DND-41 (cell line): Measurements from ENCODE around the gene GAB1.

Experiments used
- EZH2 ChIP-seq: IDR thresholded peaks from 3 replicates; pipeline ENCODE4 v1.6.1; 2012; ENCODE audit warnings: borderline replicate concordance, low read depth, mild to moderate bottlenecking, moderate library complexity, low read length, inconsistent platforms; ENCODE audit not compliant: severe bottlenecking
- TF ChIP-seq, protein P1 (sequence below): IDR thresholded peaks from 2 replicates; pipeline ENCODE4 v1.5.1; 2012; ENCODE audit warnings: borderline replicate concordance, low read length, moderate library complexity, mild to moderate bottlenecking; ENCODE audit not compliant: poor library complexity, severe bottlenecking; ENCODE audit errors: extremely low read depth

DNA sequence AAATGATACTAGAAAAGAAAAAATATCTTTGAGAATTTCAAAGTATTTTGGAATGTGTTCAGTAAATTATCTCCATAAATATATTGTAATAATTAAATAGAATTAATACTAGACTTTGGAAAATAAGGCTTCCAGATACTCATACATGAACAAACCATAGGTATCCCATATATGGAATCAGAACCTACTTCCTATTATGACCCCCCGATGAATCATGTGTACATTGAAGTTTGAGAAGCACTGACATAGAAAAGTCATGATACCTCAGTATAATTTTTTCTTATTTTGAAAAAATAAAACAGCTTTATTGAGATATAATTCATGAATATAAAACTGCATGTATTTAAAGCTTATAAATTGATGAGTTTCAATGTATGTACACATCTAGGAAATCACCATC, 149.6 kb downstream of the GAB1 start:
- TF ChIP-seq EZH2: no peak
- TF ChIP-seq, protein P1, sequence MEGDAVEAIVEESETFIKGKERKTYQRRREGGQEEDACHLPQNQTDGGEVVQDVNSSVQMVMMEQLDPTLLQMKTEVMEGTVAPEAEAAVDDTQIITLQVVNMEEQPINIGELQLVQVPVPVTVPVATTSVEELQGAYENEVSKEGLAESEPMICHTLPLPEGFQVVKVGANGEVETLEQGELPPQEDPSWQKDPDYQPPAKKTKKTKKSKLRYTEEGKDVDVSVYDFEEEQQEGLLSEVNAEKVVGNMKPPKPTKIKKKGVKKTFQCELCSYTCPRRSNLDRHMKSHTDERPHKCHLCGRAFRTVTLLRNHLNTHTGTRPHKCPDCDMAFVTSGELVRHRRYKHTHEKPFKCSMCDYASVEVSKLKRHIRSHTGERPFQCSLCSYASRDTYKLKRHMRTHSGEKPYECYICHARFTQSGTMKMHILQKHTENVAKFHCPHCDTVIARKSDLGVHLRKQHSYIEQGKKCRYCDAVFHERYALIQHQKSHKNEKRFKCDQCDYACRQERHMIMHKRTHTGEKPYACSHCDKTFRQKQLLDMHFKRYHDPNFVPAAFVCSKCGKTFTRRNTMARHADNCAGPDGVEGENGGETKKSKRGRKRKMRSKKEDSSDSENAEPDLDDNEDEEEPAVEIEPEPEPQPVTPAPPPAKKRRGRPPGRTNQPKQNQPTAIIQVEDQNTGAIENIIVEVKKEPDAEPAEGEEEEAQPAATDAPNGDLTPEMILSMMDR: no peak
